ENCODE data around the gene POLR3K. TPM values are rescaled to one million over a fixed set of nuclear protein-coding genes. Genes with fewer than 3 reads are reported as not detected.
"Not testable (repeated sequence)": the region's sequence is repeated elsewhere in the genome, so short reads cannot be mapped to it uniquely, and the experiment has no call there.

The POLR3K gene
- polyA plus RNA-seq, 1 of the 3 experiments (the other 2 are of a cell fraction) = 54.5 TPM

DNA sequence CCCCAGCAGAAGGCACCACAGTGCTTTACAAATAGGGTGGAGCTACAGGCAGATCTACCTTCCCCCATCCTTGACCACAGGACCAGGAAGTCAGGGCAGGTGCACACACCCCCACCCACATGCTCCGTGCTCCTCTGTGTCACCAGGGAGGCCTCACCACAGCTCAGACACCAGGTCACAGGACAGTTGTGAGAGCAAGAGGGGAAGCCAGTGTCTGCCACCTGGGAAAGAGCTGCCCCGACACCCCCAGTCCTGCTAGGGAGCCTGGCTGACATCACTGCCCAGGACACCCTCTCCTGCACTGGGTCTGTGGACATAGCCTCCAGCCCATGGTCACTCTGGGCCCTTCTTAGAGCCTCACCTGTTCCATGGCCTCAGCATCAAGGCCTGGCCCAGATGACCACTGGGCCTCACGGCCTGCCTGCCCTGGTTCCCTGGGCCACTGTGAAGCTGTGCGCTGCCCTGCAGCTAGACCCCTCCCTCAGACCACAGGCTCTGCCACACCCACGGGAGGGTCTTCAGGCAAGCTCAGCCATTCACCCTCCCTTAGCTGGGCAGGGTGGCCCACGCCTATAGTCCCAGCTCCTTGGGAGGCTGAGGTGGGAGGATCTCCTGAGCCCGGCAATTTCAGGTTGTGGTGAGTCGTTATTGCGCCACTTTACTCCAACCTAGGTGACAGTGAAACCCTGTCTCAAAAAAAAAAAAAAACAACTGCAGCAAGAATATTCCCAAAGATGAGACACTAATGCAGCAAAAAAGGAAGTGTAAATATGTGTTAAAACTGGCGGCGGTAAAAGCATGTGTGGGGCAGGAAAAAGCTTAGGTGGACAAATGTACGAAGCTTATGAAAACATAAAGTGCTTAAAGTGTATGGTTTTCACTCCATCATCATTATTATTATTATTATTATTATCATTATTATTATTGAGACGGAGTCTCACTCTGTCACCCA lies 14.2 kb downstream of the POLR3K start:
- no peak overlapping the region for H3K4me3 ChIP-seq (ENCODE audit: low read depth in 2 of 2, low read length in 1 of 2)
- peaks cover 2 to 3% of the 10 kb centered on the region in 2 experiments for H3K36me3 ChIP-seq (replicated peaks in 1 of 2; ENCODE audit: control insufficient read depth in 1 of 2, insufficient read depth in 2 of 2, low read length in 1 of 2)
- H3K4me1 ChIP-seq (ENCODE audit: control insufficient read depth in 1 of 2, insufficient read depth in 2 of 2, low read depth in 1 of 2, low read length in 1 of 2) = peaks cover 0 to 5% of the 10 kb centered on the region in 2 experiments; a peak in 1 of 4 replicates
- 93% methylated on average over 13 of the region's 13 CpGs for WGBS (ENCODE audit: low lambda C conversion rate)
- no peaks in the 10 kb centered on the region for H3K27me3 ChIP-seq (ENCODE audit: insufficient read depth)
- no peaks in the 10 kb centered on the region for H4K20me1 ChIP-seq (ENCODE audit: insufficient read depth)
- no peak overlapping the region for H2AFZ ChIP-seq (ENCODE audit: low read depth)
- no peak for DNase-seq
- POLR2A ChIA-PET = no interaction called here
- no peaks in the 10 kb centered on the region for H3K79me2 ChIP-seq (ENCODE audit: insufficient read depth)
- CTCF ChIA-PET = interaction anchor here (0.7 to 1.3 kb wide), 2 partner anchors 26 to 33 kb away, joined by 3 to 5 read pairs; no protein-coding TSS in a partner anchor
- no peak overlapping the region for H3K4me2 ChIP-seq
- no peaks in the 10 kb centered on the region for H3K9me3 ChIP-seq
- no peak overlapping the region for H3K9ac ChIP-seq
- no peaks in the 10 kb centered on the region for H3K9me2 ChIP-seq
- no peak overlapping the region for H3K27ac ChIP-seq (ENCODE audit: low read depth in 2 of 2, low read length in 1 of 2)
- no peak for TF ChIP-seq EZH2phosphoT487 (IDR thresholded peaks at IDR 0.05; ENCODE audit: borderline replicate concordance, low read depth)
- TF ChIP-seq, protein P1, sequence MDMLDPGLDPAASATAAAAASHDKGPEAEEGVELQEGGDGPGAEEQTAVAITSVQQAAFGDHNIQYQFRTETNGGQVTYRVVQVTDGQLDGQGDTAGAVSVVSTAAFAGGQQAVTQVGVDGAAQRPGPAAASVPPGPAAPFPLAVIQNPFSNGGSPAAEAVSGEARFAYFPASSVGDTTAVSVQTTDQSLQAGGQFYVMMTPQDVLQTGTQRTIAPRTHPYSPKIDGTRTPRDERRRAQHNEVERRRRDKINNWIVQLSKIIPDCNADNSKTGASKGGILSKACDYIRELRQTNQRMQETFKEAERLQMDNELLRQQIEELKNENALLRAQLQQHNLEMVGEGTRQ (IDR thresholded peaks at IDR 0.05; ENCODE audit: borderline replicate concordance, low read depth, low read length) = no peak
- no peak for TF ChIP-seq RFX5 (IDR thresholded peaks at IDR 0.05; ENCODE audit: low read length)
- TF ChIP-seq NFIC (IDR thresholded peaks at IDR 0.05; ENCODE audit: borderline replicate concordance) = no peak
- TF ChIP-seq, protein P2, sequence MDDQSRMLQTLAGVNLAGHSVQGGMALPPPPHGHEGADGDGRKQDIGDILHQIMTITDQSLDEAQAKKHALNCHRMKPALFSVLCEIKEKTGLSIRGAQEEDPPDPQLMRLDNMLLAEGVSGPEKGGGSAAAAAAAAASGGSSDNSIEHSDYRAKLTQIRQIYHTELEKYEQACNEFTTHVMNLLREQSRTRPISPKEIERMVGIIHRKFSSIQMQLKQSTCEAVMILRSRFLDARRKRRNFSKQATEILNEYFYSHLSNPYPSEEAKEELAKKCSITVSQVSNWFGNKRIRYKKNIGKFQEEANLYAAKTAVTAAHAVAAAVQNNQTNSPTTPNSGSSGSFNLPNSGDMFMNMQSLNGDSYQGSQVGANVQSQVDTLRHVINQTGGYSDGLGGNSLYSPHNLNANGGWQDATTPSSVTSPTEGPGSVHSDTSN (IDR thresholded peaks at IDR 0.05) = no peak
- TF ChIP-seq FOXJ3 (CRISPR knock-in tag; IDR thresholded peaks at IDR 0.05) = no peak
- H3F3A ChIP-seq (replicated peaks; ENCODE audit: insufficient read depth) = no peaks in the 10 kb centered on the region

DNA sequence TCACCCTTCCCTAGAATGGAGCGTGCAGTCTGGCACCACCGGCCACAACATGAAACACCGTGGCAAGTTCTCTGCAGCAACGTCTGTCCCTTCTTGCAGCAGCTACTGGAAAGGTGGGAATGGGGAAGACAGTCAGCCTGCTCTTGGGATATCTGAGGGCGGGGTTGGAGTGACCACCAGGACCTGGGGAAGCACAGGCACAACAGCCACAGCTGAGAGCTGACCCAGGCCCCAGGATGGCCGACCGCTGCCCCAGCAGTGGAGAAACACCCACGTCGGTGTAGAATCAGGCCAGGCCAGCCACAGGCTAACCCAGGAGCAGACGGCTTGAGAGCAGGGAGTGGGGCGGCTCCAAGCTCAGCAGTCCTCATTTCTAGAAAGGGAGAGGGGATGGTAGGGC lies 15.2 kb downstream of the POLR3K start:
- H3K79me2 ChIP-seq (ENCODE audit: insufficient read depth); POLR2A ChIA-PET; H3K27ac ChIP-seq (ENCODE audit: low read depth in 2 of 2, low read length in 1 of 2); H3K9ac ChIP-seq; H3K27me3 ChIP-seq (ENCODE audit: insufficient read depth); H3K4me3 ChIP-seq (ENCODE audit: low read depth in 2 of 2, low read length in 1 of 2); H3K9me3 ChIP-seq; DNase-seq; H4K20me1 ChIP-seq (ENCODE audit: insufficient read depth); H3K4me1 ChIP-seq (ENCODE audit: control insufficient read depth in 1 of 2, insufficient read depth in 2 of 2, low read depth in 1 of 2, low read length in 1 of 2); H3F3A ChIP-seq (replicated peaks; ENCODE audit: insufficient read depth); H2AFZ ChIP-seq (ENCODE audit: low read depth); H3K9me2 ChIP-seq; H3K36me3 ChIP-seq (replicated peaks in 1 of 2; ENCODE audit: control insufficient read depth in 1 of 2, insufficient read depth in 2 of 2, low read length in 1 of 2); H3K4me2 ChIP-seq: not testable (repeated sequence)
- CTCF ChIA-PET = interaction anchor here (1.3 kb wide), 1 partner anchor 27 kb away, joined by 5 read pairs; no protein-coding TSS in a partner anchor
- WGBS (ENCODE audit: low lambda C conversion rate) = 96% methylated on average over 10 of the region's 11 CpGs

DNA sequence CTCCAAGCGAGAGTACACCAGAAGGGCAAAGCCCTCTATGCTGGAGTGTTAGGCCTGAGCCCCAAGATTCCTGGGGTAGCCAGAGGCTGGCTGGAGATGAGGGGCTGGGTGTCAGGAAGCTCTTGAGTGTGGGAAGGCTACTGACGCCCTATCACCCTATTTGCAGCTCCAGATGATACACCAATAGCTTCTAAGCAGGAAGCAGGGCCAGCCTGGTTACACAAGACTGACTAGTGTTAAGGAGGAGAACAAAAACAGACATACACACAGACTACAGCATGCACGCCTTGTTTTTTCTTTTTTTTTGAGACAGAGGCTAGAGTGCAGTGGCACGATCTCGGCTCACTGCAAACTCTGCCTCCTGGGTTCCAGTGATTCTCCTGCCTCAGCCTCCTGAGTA lies 15.9 kb downstream of the POLR3K start:
- POLR2A ChIA-PET = no interaction called here
- WGBS (ENCODE audit: low lambda C conversion rate) = 94% methylated on average over 4 of the region's 5 CpGs
- Histone ChIP-seq H3K27me3 (ENCODE audit: insufficient read depth) (no peaks in the 10 kb centered on the region), H3K4me2 (no peak overlapping the region), H4K20me1 (ENCODE audit: insufficient read depth) (no peaks in the 10 kb centered on the region), H3K4me3 (ENCODE audit: low read depth in 2 of 2, low read length in 1 of 2) (no peak overlapping the region), H3K9me3 (no peaks in the 10 kb centered on the region), H3K36me3 (replicated peaks in 1 of 2; ENCODE audit: control insufficient read depth in 1 of 2, insufficient read depth in 2 of 2, low read length in 1 of 2) (no peaks in the 10 kb centered on the region), H3K27ac (ENCODE audit: low read depth in 2 of 2, low read length in 1 of 2) (no peak overlapping the region), H3K4me1 (ENCODE audit: control insufficient read depth in 1 of 2, insufficient read depth in 2 of 2, low read depth in 1 of 2, low read length in 1 of 2) (peaks cover 0 to 5% of the 10 kb centered on the region in 2 experiments; a peak in 1 of 4 replicates), H2AFZ (ENCODE audit: low read depth) (no peak overlapping the region), H3K9me2 (no peaks in the 10 kb centered on the region), H3K79me2 (ENCODE audit: insufficient read depth) (no peaks in the 10 kb centered on the region), H3F3A (replicated peaks; ENCODE audit: insufficient read depth) (no peaks in the 10 kb centered on the region), H3K9ac (no peak overlapping the region)
- DNase-seq = no peak
- CTCF ChIA-PET = interaction anchor here (1.0 kb wide), 1 partner anchor 28 kb away, joined by 3 read pairs; no protein-coding TSS in a partner anchor
- no peak for TF ChIP-seq FOXJ3 (CRISPR knock-in tag; IDR thresholded peaks at IDR 0.05)
- TF ChIP-seq FOXM1 (IDR thresholded peaks at IDR 0.05; ENCODE audit: low read depth) = no peak
- no peak for TF ChIP-seq JUND (IDR thresholded peaks at IDR 0.05)
- no peak for TF ChIP-seq EP300 (IDR thresholded peaks at IDR 0.05; ENCODE audit: borderline replicate concordance in 1 of 2, low read depth in 1 of 2, low read length in 1 of 2)
- no peak for TF ChIP-seq EZH2phosphoT487 (IDR thresholded peaks at IDR 0.05; ENCODE audit: borderline replicate concordance, low read depth)
- TF ChIP-seq, protein P3, sequence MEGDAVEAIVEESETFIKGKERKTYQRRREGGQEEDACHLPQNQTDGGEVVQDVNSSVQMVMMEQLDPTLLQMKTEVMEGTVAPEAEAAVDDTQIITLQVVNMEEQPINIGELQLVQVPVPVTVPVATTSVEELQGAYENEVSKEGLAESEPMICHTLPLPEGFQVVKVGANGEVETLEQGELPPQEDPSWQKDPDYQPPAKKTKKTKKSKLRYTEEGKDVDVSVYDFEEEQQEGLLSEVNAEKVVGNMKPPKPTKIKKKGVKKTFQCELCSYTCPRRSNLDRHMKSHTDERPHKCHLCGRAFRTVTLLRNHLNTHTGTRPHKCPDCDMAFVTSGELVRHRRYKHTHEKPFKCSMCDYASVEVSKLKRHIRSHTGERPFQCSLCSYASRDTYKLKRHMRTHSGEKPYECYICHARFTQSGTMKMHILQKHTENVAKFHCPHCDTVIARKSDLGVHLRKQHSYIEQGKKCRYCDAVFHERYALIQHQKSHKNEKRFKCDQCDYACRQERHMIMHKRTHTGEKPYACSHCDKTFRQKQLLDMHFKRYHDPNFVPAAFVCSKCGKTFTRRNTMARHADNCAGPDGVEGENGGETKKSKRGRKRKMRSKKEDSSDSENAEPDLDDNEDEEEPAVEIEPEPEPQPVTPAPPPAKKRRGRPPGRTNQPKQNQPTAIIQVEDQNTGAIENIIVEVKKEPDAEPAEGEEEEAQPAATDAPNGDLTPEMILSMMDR (IDR thresholded peaks at IDR 0.05) = no peak
- TF ChIP-seq SMC3 (IDR thresholded peaks at IDR 0.05; ENCODE audit: low read depth, low read length) = no peak
- no peak for TF ChIP-seq NFIC (IDR thresholded peaks at IDR 0.05; ENCODE audit: borderline replicate concordance)
- no peak for TF ChIP-seq YY1 (IDR thresholded peaks at IDR 0.05; ENCODE audit: low read depth)
- no peak for TF ChIP-seq CHD2 (IDR thresholded peaks at IDR 0.05; ENCODE audit: low read length, partially characterized antibody)
- no peak for TF ChIP-seq TAF1 (IDR thresholded peaks at IDR 0.05; ENCODE audit: borderline replicate concordance, low read depth, low read length)
